SU-DHL-6 (cell line): Measurements from ENCODE around the gene CD79A.
A peak's percentile ranks its signal among the peaks of the same experiment; 100 is the strongest.

Source experiments
- H2AFZ ChIP-seq: fragments of 200-600 bp; sonication (generic); 2 replicates; pipeline ENCODE4 v1.6.1; 2014; ENCODE audit warnings: low read depth, mild to moderate bottlenecking, moderate library complexity, mixed read lengths, antibody characterized with exemption, low read length; ENCODE audit not compliant: severe bottlenecking
- H3F3A ChIP-seq: fragments of 200-600 bp; shearing (Covaris generic); 2 replicates; pipeline ENCODE4 v1.6.0; 2016; ENCODE audit warnings: antibody characterized with exemption, mild to moderate bottlenecking; ENCODE audit not compliant: insufficient read depth
- H3K27ac ChIP-seq: fragments of 200-600 bp; sonication (generic); 2 replicates; pipeline ENCODE4 v1.5.1; 2016; ENCODE audit warnings: low read depth, mild to moderate bottlenecking, low read length, moderate library complexity, mixed read lengths
- H3K27me3 ChIP-seq: fragments of 200-600 bp; sonication (generic), shearing (Covaris generic); 2 replicates; pipeline ENCODE4 v1.6.0; 2014; ENCODE audit warnings: mild to moderate bottlenecking, low read length
- H3K36me3 ChIP-seq: fragments of 200-600 bp; sonication (generic); 2 replicates; pipeline ENCODE4 v1.6.1; 2014; ENCODE audit warnings: mild to moderate bottlenecking, low read length, mixed read lengths
- H3K4me2 ChIP-seq: fragments of 300-600, 200-600 bp; shearing (Covaris generic), sonication (generic); 2 replicates; pipeline ENCODE4 v1.6.0; 2014; ENCODE audit warnings: low read length, low read depth, mild to moderate bottlenecking; ENCODE audit not compliant: poor library complexity, severe bottlenecking
- H3K4me3 ChIP-seq: fragments of 200-600 bp; sonication (generic); 2 replicates; pipeline ENCODE4 v1.5.1; 2014; ENCODE audit warnings: antibody characterized with exemption, low read length, mild to moderate bottlenecking, mixed read lengths; ENCODE audit not compliant: insufficient read depth, poor library complexity, severe bottlenecking
- H3K79me2 ChIP-seq: fragments of 200-600 bp; sonication (generic); 2 replicates; pipeline ENCODE4 v1.6.1; 2014; ENCODE audit warnings: mild to moderate bottlenecking, low read length, moderate library complexity; ENCODE audit not compliant: insufficient read depth
- H3K9ac ChIP-seq: fragments of 200-600 bp; sonication (generic); 2 replicates; pipeline ENCODE4 v1.7.0; 2014; ENCODE audit warnings: mild to moderate bottlenecking, low read length
- H3K9me2 ChIP-seq: fragments of 200-600 bp; sonication (generic); replicated peaks from 2 replicates; pipeline ENCODE4 v1.6.1; 2014; ENCODE audit warnings: low read length; ENCODE audit not compliant: insufficient read depth
- H3K9me3 ChIP-seq: fragments of 200-600 bp; sonication (generic); 2 replicates; pipeline ENCODE4 v1.6.1; 2014; ENCODE audit warnings: low read length, mixed read lengths; ENCODE audit not compliant: insufficient read depth
- H4K20me1 ChIP-seq: fragments of 200-600 bp; sonication (generic); 2 replicates; pipeline ENCODE4 v1.6.1; 2014; ENCODE audit warnings: low read depth, mild to moderate bottlenecking, antibody characterized with exemption, low read length, moderate library complexity, mixed read lengths
- EZH2phosphoT487 ChIP-seq: fragments of 200-600 bp; sonication (generic), shearing (Covaris generic); conservative IDR thresholded peaks from 2 replicates; pipeline ENCODE4 v1.6.1; 2018; ENCODE audit warnings: mild to moderate bottlenecking, antibody characterized with exemption, low read length, moderate library complexity, mixed read lengths
- TF ChIP-seq, protein P1 (sequence below): fragments of 200-600 bp; sonication (generic); IDR thresholded peaks from one replicate; pipeline ENCODE4 v1.5.1; 2017; ENCODE audit warnings: antibody characterized with exemption, mild to moderate bottlenecking, low read length, moderate library complexity; ENCODE audit not compliant: insufficient read depth, poor library complexity, severe bottlenecking

Gene CD79A

DNA sequence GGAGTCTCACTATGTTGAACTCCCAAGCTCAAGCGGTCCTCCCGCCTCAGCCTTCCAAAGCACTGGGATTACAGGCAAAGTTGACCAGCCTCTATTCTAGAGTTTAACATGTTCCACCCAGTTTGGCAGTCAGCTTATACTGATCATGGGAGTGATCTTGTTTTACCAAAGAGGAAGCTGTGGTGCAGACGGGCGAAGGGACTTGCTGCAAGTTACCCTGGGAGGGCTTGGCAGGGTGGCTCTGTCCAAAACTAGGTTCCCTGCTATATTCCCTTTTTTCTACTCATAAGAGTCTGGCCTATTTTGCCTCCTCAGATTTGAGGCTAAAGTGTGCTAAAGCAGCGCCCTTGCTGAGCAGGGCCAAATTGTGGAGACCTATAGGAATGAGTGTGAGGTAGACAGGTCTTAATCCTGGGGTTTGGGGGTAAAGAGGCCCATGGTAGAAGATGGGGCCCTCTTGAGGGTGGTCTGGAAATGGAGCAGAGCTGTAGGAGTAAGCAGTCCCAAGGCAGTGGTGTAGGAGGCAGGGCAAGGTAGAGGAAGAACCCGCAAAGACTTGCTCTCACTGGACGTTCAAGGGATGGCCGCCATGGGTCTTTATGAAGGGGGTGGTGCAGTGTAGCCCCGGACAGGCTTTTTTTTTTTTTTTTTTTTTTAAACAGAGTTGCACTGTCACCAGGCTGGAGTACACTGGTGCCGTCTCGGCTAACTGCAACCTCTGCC, 13.7 kb upstream of the CD79A start:
- TF ChIP-seq, protein P1, sequence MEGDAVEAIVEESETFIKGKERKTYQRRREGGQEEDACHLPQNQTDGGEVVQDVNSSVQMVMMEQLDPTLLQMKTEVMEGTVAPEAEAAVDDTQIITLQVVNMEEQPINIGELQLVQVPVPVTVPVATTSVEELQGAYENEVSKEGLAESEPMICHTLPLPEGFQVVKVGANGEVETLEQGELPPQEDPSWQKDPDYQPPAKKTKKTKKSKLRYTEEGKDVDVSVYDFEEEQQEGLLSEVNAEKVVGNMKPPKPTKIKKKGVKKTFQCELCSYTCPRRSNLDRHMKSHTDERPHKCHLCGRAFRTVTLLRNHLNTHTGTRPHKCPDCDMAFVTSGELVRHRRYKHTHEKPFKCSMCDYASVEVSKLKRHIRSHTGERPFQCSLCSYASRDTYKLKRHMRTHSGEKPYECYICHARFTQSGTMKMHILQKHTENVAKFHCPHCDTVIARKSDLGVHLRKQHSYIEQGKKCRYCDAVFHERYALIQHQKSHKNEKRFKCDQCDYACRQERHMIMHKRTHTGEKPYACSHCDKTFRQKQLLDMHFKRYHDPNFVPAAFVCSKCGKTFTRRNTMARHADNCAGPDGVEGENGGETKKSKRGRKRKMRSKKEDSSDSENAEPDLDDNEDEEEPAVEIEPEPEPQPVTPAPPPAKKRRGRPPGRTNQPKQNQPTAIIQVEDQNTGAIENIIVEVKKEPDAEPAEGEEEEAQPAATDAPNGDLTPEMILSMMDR, result no peak
- no peak for TF ChIP-seq EZH2phosphoT487
- H4K20me1 ChIP-seq, result peaks cover 30% of the 10 kb centered on the region; the same call in 1 of the 2 replicates
- H3K36me3 ChIP-seq, result peaks cover 37% of the 10 kb centered on the region
- H3K9ac ChIP-seq, result peak overlapping the region; percentile 97
- no peak overlapping the region for H2AFZ ChIP-seq
- peak overlapping the region; percentile 84 for H3K27ac ChIP-seq
- H3K4me2 ChIP-seq, result peak overlapping the region; percentile 66
- H3K79me2 ChIP-seq, result peaks cover 80% of the 10 kb centered on the region
- no peak overlapping the region for H3K4me3 ChIP-seq
- H3K27me3 ChIP-seq, result no peaks in the 10 kb centered on the region
- peaks cover 70% of the 10 kb centered on the region for H3F3A ChIP-seq
- no peaks in the 10 kb centered on the region for H3K9me2 ChIP-seq
- no peaks in the 10 kb centered on the region for H3K9me3 ChIP-seq

DNA sequence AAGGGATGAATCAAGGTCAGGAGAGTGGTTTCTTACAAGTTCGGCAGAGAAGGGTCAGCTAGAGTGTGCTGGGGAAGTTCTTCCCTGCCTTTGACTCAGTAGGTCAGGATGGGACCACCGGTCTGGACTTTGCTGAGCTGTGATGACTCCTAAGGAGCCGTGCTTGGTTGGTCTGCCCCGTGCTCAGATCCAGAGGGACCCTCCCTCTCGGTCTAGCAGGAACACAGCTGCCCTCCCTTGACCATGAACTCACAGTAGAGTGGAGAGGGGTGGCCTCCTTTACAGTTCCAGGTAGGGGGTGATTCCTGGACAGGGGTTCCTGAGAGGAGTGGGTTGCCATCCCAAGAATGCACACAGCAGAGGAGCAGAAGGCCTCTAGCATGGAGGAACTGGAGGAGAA, 12.7 kb upstream of the CD79A start:
- peaks cover 44% of the 10 kb centered on the region for H3K36me3 ChIP-seq
- H3F3A ChIP-seq, result peaks cover 74% of the 10 kb centered on the region
- peaks cover 30% of the 10 kb centered on the region; the same call in 1 of the 2 replicates for H4K20me1 ChIP-seq
- no peaks in the 10 kb centered on the region for H3K9me3 ChIP-seq
- H2AFZ ChIP-seq, result no peak overlapping the region
- no peaks in the 10 kb centered on the region for H3K9me2 ChIP-seq
- peak overlapping the region; percentile 33 for H3K4me2 ChIP-seq
- H3K9ac ChIP-seq, result peak overlapping the region; percentile 25; the same call in 1 of the 2 replicates
- peak overlapping the region; percentile 48 for H3K27ac ChIP-seq
- peaks cover 81% of the 10 kb centered on the region for H3K79me2 ChIP-seq
- TF ChIP-seq, protein P1, result no peak
- TF ChIP-seq EZH2phosphoT487, result no peak
- no peak overlapping the region for H3K4me3 ChIP-seq
- no peaks in the 10 kb centered on the region for H3K27me3 ChIP-seq

DNA sequence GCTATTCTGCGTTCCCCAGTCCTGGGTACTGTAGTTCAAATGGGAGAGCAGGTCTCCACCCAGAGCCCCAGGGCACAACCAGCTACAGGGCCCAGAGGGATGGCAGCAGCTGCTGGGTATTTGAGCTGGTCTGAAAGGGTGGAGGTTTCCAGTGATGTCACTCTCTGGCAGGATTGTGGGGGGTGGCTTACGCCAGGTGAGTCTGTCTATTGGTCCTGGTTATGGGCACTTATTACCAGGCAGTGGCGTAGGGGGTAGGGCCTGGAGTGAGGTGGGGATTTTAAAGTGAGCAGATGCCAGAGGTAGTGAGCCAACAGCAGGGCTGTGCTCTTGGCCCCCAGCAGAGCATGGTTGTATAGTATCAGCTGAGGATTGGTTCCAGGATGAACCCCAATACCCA, 10.8 kb upstream of the CD79A start:
- Histone ChIP-seq H3K9ac (peak overlapping the region; percentile 1; the same call in 1 of the 2 replicates), H3K27ac (peak overlapping the region; percentile 18), H3K4me2 (peak overlapping the region; percentile 11)

More for the DNA sequence above, 10.8 kb upstream of the CD79A start:
- H3F3A ChIP-seq, result peaks cover 86% of the 10 kb centered on the region
- H2AFZ ChIP-seq, result no peak overlapping the region
- no peaks in the 10 kb centered on the region for H3K9me3 ChIP-seq
- peaks cover 38% of the 10 kb centered on the region for H3K36me3 ChIP-seq
- no peaks in the 10 kb centered on the region for H3K27me3 ChIP-seq
- peaks cover 69% of the 10 kb centered on the region for H3K79me2 ChIP-seq
- TF ChIP-seq, protein P1, result no peak
- TF ChIP-seq EZH2phosphoT487, result no peak
- H3K4me3 ChIP-seq, result no peak overlapping the region
- no peaks in the 10 kb centered on the region for H3K9me2 ChIP-seq
- peaks cover 30% of the 10 kb centered on the region; the same call in 1 of the 2 replicates for H4K20me1 ChIP-seq
